RKO (cell line): ENCODE data around the gene PRPF8.

Source experiments
- DNase-seq: peaks from one replicate; pipeline ENCODE4 v3.0.0-alpha.2; 2016; ENCODE audit warnings: low spot score

Gene PRPF8

GRCh38 chr17:1626333-1626732 lies 58.3 kb downstream of the PRPF8 start:
- DNase-seq, result no peak

DNA sequence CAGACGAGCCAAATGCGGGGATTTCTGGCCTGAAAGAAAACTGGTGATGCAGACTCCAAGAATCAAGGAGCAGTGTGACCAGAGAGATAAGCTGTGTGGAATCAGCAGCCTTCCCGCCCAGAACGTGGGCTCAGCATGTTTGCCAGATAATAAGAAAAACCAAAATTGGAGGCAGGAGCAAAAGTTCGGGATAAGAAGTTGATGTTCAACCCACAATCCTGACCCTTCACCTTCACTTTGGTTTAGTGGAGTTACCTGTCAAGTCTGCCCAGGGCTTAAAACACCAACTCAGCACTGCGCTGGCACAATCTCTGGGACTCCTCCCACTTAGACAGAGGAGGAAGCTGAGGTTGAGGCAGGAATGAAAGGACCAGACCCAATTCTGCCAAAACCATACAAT lies 59.1 kb downstream of the PRPF8 start:
- DNase-seq, result no peak

DNA sequence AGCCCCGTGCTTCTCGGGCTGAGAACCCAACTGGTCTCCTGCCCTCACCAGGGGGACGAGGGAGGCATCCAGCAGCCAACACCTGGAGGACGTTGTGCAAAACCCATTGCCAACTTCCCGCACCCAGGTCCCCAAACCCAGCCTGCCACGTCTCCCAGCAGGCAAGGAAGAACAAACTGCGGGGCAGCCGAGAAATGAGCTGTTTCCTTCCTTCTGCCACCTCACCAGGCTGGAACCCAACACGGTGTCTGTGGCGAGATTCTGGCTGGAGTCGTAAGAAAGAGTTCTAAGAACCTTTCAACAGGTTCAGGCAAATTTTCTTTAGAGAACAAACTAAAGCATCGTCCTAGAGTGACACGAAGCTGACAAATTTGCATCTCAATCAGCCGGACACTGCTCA lies 59.6 kb downstream of the PRPF8 start:
- no peak for DNase-seq

DNA sequence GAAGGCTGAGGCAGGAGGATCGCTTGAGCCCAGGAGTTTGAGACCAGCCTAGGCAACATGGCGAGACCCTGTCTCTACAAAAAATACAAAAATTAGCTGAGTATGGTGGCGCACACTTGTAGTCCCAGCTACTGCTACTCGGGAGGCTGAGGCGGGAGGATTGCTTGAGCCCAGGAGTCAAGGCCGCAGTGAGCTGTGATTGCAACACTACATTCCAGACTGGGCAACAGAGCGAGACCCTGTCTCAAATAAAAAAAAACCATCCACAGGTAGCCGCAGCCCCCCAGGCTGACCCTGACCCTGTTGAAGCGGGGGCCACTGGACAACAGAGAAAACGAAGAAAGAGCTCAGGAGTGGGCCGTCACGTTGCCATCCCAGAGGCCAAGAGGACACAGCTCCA lies 60.0 kb downstream of the PRPF8 start:
- no peak for DNase-seq

GRCh38 chr17:1623057-1623630 lies 61.5 kb downstream of the PRPF8 start:
- no peak for DNase-seq

DNA sequence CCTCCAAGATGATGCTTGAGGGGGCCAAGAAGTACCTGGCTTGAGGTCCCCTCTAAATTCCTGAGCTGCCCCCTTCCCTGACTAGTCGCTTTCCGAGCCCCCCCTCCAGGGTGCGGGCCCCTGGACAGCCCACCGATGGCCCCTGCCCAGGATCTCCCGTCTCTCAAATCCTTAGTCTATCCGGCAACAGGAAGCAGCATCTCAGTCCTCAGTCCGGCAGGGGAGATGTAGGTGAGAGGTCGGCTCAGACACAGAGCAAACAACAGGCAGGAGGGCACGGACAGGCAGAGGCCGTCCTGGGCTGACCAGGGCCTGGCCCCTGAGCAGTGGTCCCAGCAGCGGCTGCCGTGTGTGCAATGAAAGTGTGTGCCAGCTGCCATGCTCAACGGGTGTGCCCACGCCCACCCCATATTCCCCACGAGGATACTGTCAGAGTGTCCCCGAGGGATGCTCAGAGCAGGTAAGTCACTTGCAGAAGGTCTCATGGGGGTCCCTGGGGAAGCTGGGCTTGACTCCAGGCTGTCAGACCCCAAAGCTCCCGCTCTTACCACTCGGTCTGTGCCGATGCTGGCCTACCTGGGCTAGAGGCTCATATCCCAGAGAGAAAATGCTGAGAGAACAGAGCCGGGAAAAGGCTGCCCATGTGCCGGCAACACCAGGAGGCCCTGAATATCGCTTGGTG lies 63.3 kb downstream of the PRPF8 start:
- DNase-seq, result no peak

GRCh38 chr17:1620486-1620885 lies 64.2 kb downstream of the PRPF8 start:
- no peak for DNase-seq

GRCh38 chr17:1617620-1618174 lies 67.0 kb downstream of the PRPF8 start:
- no peak for DNase-seq

GRCh38 chr17:1616101-1616500 lies 68.6 kb downstream of the PRPF8 start:
- DNase-seq, result no peak

GRCh38 chr17:1612400-1612799 lies 72.3 kb downstream of the PRPF8 start:
- no peak for DNase-seq

DNA sequence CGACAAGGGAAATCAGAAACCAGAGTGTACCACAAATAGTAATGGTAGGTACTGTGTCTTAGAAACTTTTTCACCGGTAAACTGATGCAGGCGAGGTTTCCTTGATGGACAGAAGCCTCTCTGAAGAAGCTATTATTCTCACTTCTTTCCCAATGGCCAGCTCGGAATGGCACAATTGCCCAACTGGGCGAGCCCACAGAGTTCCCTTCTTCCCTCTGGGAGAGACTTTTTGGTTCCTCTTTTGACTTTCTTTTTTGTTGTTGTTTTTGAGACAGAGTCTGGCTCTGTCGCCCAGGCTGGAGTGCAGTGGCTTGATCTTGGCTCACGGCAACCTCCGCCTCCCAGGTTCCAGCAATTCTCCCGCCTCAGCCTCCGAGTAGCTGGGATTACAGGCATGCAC lies 73.0 kb downstream of the PRPF8 start:
- DNase-seq, result no peak

DNA sequence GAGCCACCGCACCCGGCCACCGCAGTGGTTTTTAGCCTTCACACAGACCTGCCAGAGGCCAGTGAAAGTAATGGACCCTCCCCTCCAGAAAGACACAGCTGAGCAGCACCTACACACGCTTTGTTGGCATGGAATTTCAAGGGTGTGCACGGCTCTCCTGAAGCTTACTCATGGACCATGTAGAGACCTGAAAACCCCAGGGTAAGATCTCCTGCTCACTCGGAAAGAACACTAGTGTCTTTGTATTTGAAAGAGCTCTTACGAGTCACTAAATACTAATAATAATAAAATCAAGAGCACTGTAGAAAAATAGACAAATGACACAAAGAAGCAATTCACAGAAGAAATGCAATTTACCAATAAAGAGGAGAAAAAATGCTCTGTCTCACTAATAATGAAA lies 76.0 kb downstream of the PRPF8 start:
- DNase-seq, result no peak

GRCh38 chr17:1607971-1608320 lies 76.7 kb downstream of the PRPF8 start:
- DNase-seq, result no peak

- DNase-seq, result no peak
Measured at GRCh38 chr17:1606352-1606985, 78.2 kb downstream of the PRPF8 start.

GRCh38 chr17:1605681-1606351 lies 78.9 kb downstream of the PRPF8 start:
- DNase-seq, result no peak

- DNase-seq, result no peak
Measured at GRCh38 chr17:1604831-1605528, 79.7 kb downstream of the PRPF8 start.

GRCh38 chr17:1601571-1601970 lies 83.1 kb downstream of the PRPF8 start:
- no peak for DNase-seq
